GM12892 (cell line): ENCODE results near the gene FKTN.

Experiments
- POLR2A ChIP-seq: IDR thresholded peaks from 2 replicates; pipeline ENCODE4 v1.6.1; 2011; ENCODE audit warnings: low read depth, low read length, control low read depth
- POLR2AphosphoS5 ChIP-seq: IDR thresholded peaks from 2 replicates; pipeline ENCODE4 v1.6.1; 2011; ENCODE audit warnings: low read depth, low read length, control low read depth
- TAF1 ChIP-seq: IDR thresholded peaks from 2 replicates; pipeline ENCODE4 v1.6.1; 2011; ENCODE audit warnings: low read depth, mild to moderate bottlenecking, control low read depth, low read length, borderline replicate concordance

GRCh38 chr9:105554042-105554441 lies 3.9 kb upstream of the FKTN start:
- TF ChIP-seq TAF1 (no peak), POLR2A (no peak), POLR2AphosphoS5 (no peak)
